ENCODE measurements around the gene CHTF18. TPM values are rescaled to one million over a fixed set of nuclear protein-coding genes. Genes with fewer than 3 reads are reported as not detected.

Gene CHTF18
- total and polyA plus RNA-seq, 9 of the 15 experiments (the other 6 are each of a cell fraction or from before 2014, with no cell fraction given), result 2.5 to 123 (median 17.0) TPM

DNA sequence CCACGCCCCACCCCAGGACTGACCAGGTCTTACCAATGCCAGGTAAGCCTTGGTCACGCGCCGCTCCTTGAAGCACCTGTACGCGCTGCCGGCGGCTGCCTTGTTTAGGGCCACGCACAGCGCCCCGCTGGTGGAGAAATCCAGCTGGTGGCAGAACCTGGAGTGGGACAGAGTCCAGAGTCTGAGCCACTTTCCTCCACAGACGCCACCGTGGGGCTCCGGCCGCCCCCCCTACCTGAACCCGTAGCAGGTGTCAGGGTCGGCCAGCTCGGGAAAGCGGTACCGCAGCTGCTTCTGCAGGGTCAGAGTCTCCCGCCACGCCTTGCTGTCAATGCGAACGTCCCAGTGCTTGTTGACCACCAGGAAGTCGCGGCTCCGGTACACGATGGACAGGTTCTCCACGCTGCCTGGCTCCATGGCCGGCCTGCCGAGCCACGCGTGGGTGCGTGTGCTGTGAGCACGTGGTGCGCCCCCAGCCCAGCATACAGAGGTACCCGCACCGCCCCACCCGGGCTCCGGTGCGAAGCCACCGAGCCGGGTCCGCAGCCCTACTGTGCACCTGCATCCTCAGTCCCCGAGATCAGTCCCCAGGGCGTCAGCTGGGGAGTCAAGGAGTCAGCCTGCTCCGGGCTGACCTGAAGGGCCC, 976 bp upstream of the CHTF18 start (continued):
- TF ChIP-seq, protein P1, sequence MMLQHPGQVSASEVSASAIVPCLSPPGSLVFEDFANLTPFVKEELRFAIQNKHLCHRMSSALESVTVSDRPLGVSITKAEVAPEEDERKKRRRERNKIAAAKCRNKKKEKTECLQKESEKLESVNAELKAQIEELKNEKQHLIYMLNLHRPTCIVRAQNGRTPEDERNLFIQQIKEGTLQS (IDR thresholded peaks at IDR 0.05), result no peak
- TF ChIP-seq, protein P1 (CRISPR knock-in tag; conservative IDR thresholded peaks at IDR 0.05), result 0 out of 2 replicates have a peak, but pooled peaks have one; percentile 41
- TF ChIP-seq, protein P2, sequence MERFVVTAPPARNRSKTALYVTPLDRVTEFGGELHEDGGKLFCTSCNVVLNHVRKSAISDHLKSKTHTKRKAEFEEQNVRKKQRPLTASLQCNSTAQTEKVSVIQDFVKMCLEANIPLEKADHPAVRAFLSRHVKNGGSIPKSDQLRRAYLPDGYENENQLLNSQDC (CRISPR knock-in tag; IDR thresholded peaks at IDR 0.05), result no peak
- no peak for TF ChIP-seq ZNF589 (CRISPR knock-in tag; IDR thresholded peaks at IDR 0.05; ENCODE audit: low read depth)
- TF ChIP-seq, protein P3, sequence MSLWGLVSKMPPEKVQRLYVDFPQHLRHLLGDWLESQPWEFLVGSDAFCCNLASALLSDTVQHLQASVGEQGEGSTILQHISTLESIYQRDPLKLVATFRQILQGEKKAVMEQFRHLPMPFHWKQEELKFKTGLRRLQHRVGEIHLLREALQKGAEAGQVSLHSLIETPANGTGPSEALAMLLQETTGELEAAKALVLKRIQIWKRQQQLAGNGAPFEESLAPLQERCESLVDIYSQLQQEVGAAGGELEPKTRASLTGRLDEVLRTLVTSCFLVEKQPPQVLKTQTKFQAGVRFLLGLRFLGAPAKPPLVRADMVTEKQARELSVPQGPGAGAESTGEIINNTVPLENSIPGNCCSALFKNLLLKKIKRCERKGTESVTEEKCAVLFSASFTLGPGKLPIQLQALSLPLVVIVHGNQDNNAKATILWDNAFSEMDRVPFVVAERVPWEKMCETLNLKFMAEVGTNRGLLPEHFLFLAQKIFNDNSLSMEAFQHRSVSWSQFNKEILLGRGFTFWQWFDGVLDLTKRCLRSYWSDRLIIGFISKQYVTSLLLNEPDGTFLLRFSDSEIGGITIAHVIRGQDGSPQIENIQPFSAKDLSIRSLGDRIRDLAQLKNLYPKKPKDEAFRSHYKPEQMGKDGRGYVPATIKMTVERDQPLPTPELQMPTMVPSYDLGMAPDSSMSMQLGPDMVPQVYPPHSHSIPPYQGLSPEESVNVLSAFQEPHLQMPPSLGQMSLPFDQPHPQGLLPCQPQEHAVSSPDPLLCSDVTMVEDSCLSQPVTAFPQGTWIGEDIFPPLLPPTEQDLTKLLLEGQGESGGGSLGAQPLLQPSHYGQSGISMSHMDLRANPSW (CRISPR knock-in tag; IDR thresholded peaks at IDR 0.05), result 0 out of 2 replicates have a peak, but pooled peaks have one; percentile 7
- no peak for TF ChIP-seq IRF2 (CRISPR knock-in tag; IDR thresholded peaks at IDR 0.05)
- TF ChIP-seq HSF4 (CRISPR knock-in tag; IDR thresholded peaks at IDR 0.05; ENCODE audit: borderline replicate concordance), result no peak
- TF ChIP-seq, protein P4, sequence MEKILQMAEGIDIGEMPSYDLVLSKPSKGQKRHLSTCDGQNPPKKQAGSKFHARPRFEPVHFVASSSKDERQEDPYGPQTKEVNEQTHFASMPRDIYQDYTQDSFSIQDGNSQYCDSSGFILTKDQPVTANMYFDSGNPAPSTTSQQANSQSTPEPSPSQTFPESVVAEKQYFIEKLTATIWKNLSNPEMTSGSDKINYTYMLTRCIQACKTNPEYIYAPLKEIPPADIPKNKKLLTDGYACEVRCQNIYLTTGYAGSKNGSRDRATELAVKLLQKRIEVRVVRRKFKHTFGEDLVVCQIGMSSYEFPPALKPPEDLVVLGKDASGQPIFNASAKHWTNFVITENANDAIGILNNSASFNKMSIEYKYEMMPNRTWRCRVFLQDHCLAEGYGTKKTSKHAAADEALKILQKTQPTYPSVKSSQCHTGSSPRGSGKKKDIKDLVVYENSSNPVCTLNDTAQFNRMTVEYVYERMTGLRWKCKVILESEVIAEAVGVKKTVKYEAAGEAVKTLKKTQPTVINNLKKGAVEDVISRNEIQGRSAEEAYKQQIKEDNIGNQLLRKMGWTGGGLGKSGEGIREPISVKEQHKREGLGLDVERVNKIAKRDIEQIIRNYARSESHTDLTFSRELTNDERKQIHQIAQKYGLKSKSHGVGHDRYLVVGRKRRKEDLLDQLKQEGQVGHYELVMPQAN (IDR thresholded peaks at IDR 0.05; ENCODE audit: borderline replicate concordance), result peak; percentile 75; the same call in 1 of the 2 replicates
- TF ChIP-seq FOXJ3 (CRISPR knock-in tag; IDR thresholded peaks at IDR 0.05), result no peak
- no peak for TF ChIP-seq MCM5 (IDR thresholded peaks at IDR 0.05; ENCODE audit: low read depth)
- TF ChIP-seq ZNF717 (CRISPR knock-in tag; IDR thresholded peaks at IDR 0.05), result no peak
- no peak for TF ChIP-seq FOXM1 (IDR thresholded peaks at IDR 0.05; ENCODE audit: low read depth)
- no peak for TF ChIP-seq FOXM1 (CRISPR knock-in tag; IDR thresholded peaks at IDR 0.05; ENCODE audit: low read depth)
- TF ChIP-seq L3MBTL2 (IDR thresholded peaks at IDR 0.05), result peak; percentile 41; the same call in 1 of the 2 replicates
- TF ChIP-seq, protein P5, sequence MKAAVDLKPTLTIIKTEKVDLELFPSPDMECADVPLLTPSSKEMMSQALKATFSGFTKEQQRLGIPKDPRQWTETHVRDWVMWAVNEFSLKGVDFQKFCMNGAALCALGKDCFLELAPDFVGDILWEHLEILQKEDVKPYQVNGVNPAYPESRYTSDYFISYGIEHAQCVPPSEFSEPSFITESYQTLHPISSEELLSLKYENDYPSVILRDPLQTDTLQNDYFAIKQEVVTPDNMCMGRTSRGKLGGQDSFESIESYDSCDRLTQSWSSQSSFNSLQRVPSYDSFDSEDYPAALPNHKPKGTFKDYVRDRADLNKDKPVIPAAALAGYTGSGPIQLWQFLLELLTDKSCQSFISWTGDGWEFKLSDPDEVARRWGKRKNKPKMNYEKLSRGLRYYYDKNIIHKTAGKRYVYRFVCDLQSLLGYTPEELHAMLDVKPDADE (conservative IDR thresholded peaks at IDR 0.05; ENCODE audit: control insufficient read depth, low read depth, low read length), result no peak
- no peak for TF ChIP-seq ZNF436 (CRISPR knock-in tag; IDR thresholded peaks at IDR 0.05)
- TF ChIP-seq CHD2 (IDR thresholded peaks at IDR 0.05; ENCODE audit: low read depth, low read length), result no peak
- TF ChIP-seq HNRNPH1 (optimal IDR thresholded peaks at IDR 0.05; ENCODE audit: low read depth, low read length), result no peak
- no peak for TF ChIP-seq GTF2F1 (IDR thresholded peaks at IDR 0.05; ENCODE audit: low read depth, low read length)
- TF ChIP-seq CREBBP (IDR thresholded peaks at IDR 0.05; ENCODE audit: low read depth, low read length), result no peak
- TF ChIP-seq LARP7 (IDR thresholded peaks at IDR 0.05), result no peak
- TF ChIP-seq RCOR1 (IDR thresholded peaks at IDR 0.05; ENCODE audit: borderline replicate concordance in 1 of 2, low read depth in 2 of 2, low read length in 2 of 2), result no peak
